SH-SY5Y (cell line): Measurements from ENCODE around the gene KIF1B.

ENCODE experiments used
- GATA2 ChIP-seq: IDR thresholded peaks from 2 replicates; pipeline ENCODE4 v1.6.1; 2011; ENCODE audit warnings: mild to moderate bottlenecking, low read depth, low read length
- GATA3 ChIP-seq: IDR thresholded peaks from 2 replicates; pipeline ENCODE4 v1.6.1; 2011; ENCODE audit warnings: low read depth, mild to moderate bottlenecking, low read length, moderate library complexity

DNA sequence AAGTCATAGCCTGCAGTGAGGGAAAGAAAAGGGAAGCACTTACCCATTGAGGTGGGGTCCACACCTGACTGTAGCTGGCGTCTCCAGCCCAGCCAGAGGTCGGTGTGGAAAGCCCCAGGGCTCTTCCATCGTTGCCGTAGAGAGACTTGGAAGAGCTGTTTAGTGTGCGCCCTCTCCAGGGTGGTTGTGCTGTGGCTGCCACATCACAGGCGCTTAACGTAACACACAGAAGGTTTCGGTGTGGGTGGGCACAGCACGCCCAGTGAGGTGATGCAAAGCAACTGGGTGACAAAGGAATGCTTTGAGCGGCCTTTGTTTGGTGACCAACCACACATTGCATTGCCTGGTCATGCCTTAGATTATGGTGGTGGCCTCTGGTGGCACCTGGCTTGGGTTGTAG lies 36.8 kb upstream of the KIF1B start:
- TF ChIP-seq GATA3: no peak
- TF ChIP-seq GATA2: no peak
